ENCODE measurements around the gene SLC36A4.
"Not testable (repeated sequence)": the region's sequence is repeated elsewhere in the genome, so short reads cannot be mapped to it uniquely, and the experiment has no call there.

Gene SLC36A4

GRCh38 chr11:93118276-93118675, 79.5 kb downstream of the SLC36A4 start:
- DNase-seq (ENCODE audit: low spot score): no peak

GRCh38 chr11:93117565-93117964, 80.2 kb downstream of the SLC36A4 start:
- DNase-seq (ENCODE audit: low spot score): no peak

- no peak for DNase-seq (ENCODE audit: low spot score)
Measured at GRCh38 chr11:93116641-93117441, 81.0 kb downstream of the SLC36A4 start.

GRCh38 chr11:93114304-93114703, 83.5 kb downstream of the SLC36A4 start:
- no peak for DNase-seq (ENCODE audit: low spot score)

- DNase-seq (ENCODE audit: low spot score): no peak
Measured at GRCh38 chr11:93113824-93114223, 84.0 kb downstream of the SLC36A4 start.

GRCh38 chr11:93111147-93111546, 86.6 kb downstream of the SLC36A4 start:
- not testable (repeated sequence) for DNase-seq (ENCODE audit: low spot score)

- no peak for DNase-seq (ENCODE audit: low spot score)
Measured at GRCh38 chr11:93100211-93100610, 97.6 kb downstream of the SLC36A4 start.

- no peak for DNase-seq (ENCODE audit: low spot score)
Measured at GRCh38 chr11:93099806-93100205, 98.0 kb downstream of the SLC36A4 start.

Data from AG20443 (cell line).